Measurements from ENCODE around the gene PPAT. TPM values are rescaled to one million over a fixed set of nuclear protein-coding genes. Genes with fewer than 3 reads are reported as not detected.
A peak's percentile ranks its signal among the peaks of the same experiment; 100 is the strongest.

PPAT gene
- 10 to 100 TPM in 1 of 4 donors, 1 to 10 TPM in 3; 1.8 to 29.0 (median 6.9) TPM for total RNA-seq

- no peaks in the 10 kb centered on the region for H3K4me1 ChIP-seq
- intact Hi-C loops (cut with DNase I; ENCODE audit: low total_unique reads): no loop called here
These were observed at the start of gene PPAT for GRCh38 chr4:56435140-56435926. PPAT (minus strand) TSS chr4:56435615; CDS start chr4:56435477, 138 bp downstream.

GRCh38 chr4:56480691-56481090, 45.3 kb upstream of the PPAT start:
- H3K4me3 ChIP-seq: no peak overlapping the region
- H3K27ac ChIP-seq: no peak overlapping the region
- TF ChIP-seq POLR2A (IDR thresholded peaks at IDR 0.05): no peak
- no peak for TF ChIP-seq CTCF (IDR thresholded peaks at IDR 0.05)
- no peaks in the 10 kb centered on the region for H3K4me1 ChIP-seq
- H3K9me3 ChIP-seq: no peaks in the 10 kb centered on the region
- no peaks in the 10 kb centered on the region for H3K36me3 ChIP-seq
- intact Hi-C loops (cut with DNase I; ENCODE audit: low total_unique reads): no loop called here
- DNase-seq: no peak
- H3K27me3 ChIP-seq: no peaks in the 10 kb centered on the region

More at GRCh38 chr4:56435140-56435926, at the start of gene PPAT:
- TF ChIP-seq POLR2A (IDR thresholded peaks at IDR 0.05) (peak; percentile 64 to 66), CTCF (IDR thresholded peaks at IDR 0.05) (peak; percentile 23 to 66 (median 44))
- no peaks in the 10 kb centered on the region for H3K36me3 ChIP-seq
- no peaks in the 10 kb centered on the region for H3K9me3 ChIP-seq
- peak; percentile 97 to 98 for DNase-seq
- peak within 1 kb of the TSS; percentile 96 for H3K27ac ChIP-seq
- peak within 1 kb of the TSS; percentile 60 to 62 for H3K4me3 ChIP-seq
- H3K27me3 ChIP-seq: no peaks in the 10 kb centered on the region

- Histone ChIP-seq H3K36me3 (no peaks in the 10 kb centered on the region), H3K4me1 (no peaks in the 10 kb centered on the region), H3K27ac (no peak overlapping the region), H3K4me3 (no peak overlapping the region), H3K27me3 (no peaks in the 10 kb centered on the region), H3K9me3 (no peaks in the 10 kb centered on the region)
- intact Hi-C loops (cut with DNase I; ENCODE audit: low total_unique reads): no loop called here
- TF ChIP-seq CTCF (IDR thresholded peaks at IDR 0.05): no peak
- TF ChIP-seq POLR2A (IDR thresholded peaks at IDR 0.05): no peak
- no peak for DNase-seq
These were observed 41.8 kb upstream of the PPAT start for GRCh38 chr4:56477192-56477702.

- intact Hi-C loops (cut with DNase I; ENCODE audit: low total_unique reads): no loop called here
- TF ChIP-seq POLR2A (IDR thresholded peaks at IDR 0.05) (no peak), CTCF (IDR thresholded peaks at IDR 0.05) (no peak)
- H3K4me3 ChIP-seq: no peak overlapping the region
- H3K4me1 ChIP-seq: no peaks in the 10 kb centered on the region
- H3K27me3 ChIP-seq: no peaks in the 10 kb centered on the region
- no peaks in the 10 kb centered on the region for H3K9me3 ChIP-seq
- DNase-seq: no peak
- H3K36me3 ChIP-seq: no peaks in the 10 kb centered on the region
- H3K27ac ChIP-seq: no peak overlapping the region
These were observed 40.5 kb upstream of the PPAT start for GRCh38 chr4:56475917-56476316.

- intact Hi-C loops (cut with DNase I; ENCODE audit: low total_unique reads): no loop called here
- H3K9me3 ChIP-seq: no peaks in the 10 kb centered on the region
- TF ChIP-seq CTCF (IDR thresholded peaks at IDR 0.05) (no peak), POLR2A (IDR thresholded peaks at IDR 0.05) (no peak)
- no peaks in the 10 kb centered on the region for H3K27me3 ChIP-seq
- no peaks in the 10 kb centered on the region for H3K36me3 ChIP-seq
- H3K4me1 ChIP-seq: no peaks in the 10 kb centered on the region
- H3K4me3 ChIP-seq: no peak overlapping the region
- DNase-seq: no peak
- no peak overlapping the region for H3K27ac ChIP-seq
These were observed 34.2 kb upstream of the PPAT start for GRCh38 chr4:56469489-56470210.
